ENCODE measurements around the gene TCEANC2.
"Not testable (repeated sequence)": the region's sequence is repeated elsewhere in the genome, so short reads cannot be mapped to it uniquely, and the experiment has no call there.

The TCEANC2 gene

GRCh38 chr1:54086754-54087153 lies 33.3 kb downstream of the TCEANC2 start:
- no peak for DNase-seq (ENCODE audit: low read depth, low spot score)

GRCh38 chr1:54088385-54088784 lies 35.0 kb downstream of the TCEANC2 start:
- DNase-seq (ENCODE audit: low read depth, low spot score), result no peak

- DNase-seq (ENCODE audit: low read depth, low spot score), result no peak
These were observed 38.3 kb downstream of the TCEANC2 start for GRCh38 chr1:54091666-54092065.

GRCh38 chr1:54094001-54094729 lies 40.8 kb downstream of the TCEANC2 start:
- DNase-seq (ENCODE audit: low read depth, low spot score), result no peak

GRCh38 chr1:54094730-54095105 lies 41.3 kb downstream of the TCEANC2 start:
- not testable (repeated sequence) for DNase-seq (ENCODE audit: low read depth, low spot score)

- DNase-seq (ENCODE audit: low read depth, low spot score), result no peak
These were observed 42.3 kb downstream of the TCEANC2 start for GRCh38 chr1:54095546-54096226.

GRCh38 chr1:54096227-54096876 lies 42.9 kb downstream of the TCEANC2 start:
- DNase-seq (ENCODE audit: low read depth, low spot score), result no peak

- no peak for DNase-seq (ENCODE audit: low read depth, low spot score)
These were observed 43.5 kb downstream of the TCEANC2 start for GRCh38 chr1:54096877-54097240.

- DNase-seq (ENCODE audit: low read depth, low spot score), result no peak
These were observed 45.7 kb downstream of the TCEANC2 start for GRCh38 chr1:54099061-54099610.

GRCh38 chr1:54100500-54100899 lies 47.1 kb downstream of the TCEANC2 start:
- no peak for DNase-seq (ENCODE audit: low read depth, low spot score)

GRCh38 chr1:54103414-54103813 lies 50.0 kb downstream of the TCEANC2 start:
- DNase-seq (ENCODE audit: low read depth, low spot score), result no peak

- not testable (repeated sequence) for DNase-seq (ENCODE audit: low read depth, low spot score)
These were observed 51.2 kb downstream of the TCEANC2 start for GRCh38 chr1:54104613-54105012.

GRCh38 chr1:54105080-54105479 lies 51.7 kb downstream of the TCEANC2 start:
- DNase-seq (ENCODE audit: low read depth, low spot score), result no peak

GRCh38 chr1:54105736-54106269 lies 52.4 kb downstream of the TCEANC2 start:
- DNase-seq (ENCODE audit: low read depth, low spot score), result no peak

- DNase-seq (ENCODE audit: low read depth, low spot score), result no peak
These were observed 53.7 kb downstream of the TCEANC2 start for GRCh38 chr1:54107131-54107530.

- DNase-seq (ENCODE audit: low read depth, low spot score), result no peak
These were observed 54.7 kb downstream of the TCEANC2 start for GRCh38 chr1:54108156-54108555.

GRCh38 chr1:54109129-54110090 lies 56.0 kb downstream of the TCEANC2 start:
- DNase-seq (ENCODE audit: low read depth, low spot score), result no peak

- no peak for DNase-seq (ENCODE audit: low read depth, low spot score)
These were observed 57.6 kb downstream of the TCEANC2 start for GRCh38 chr1:54110996-54111395.

- no peak for DNase-seq (ENCODE audit: low read depth, low spot score)
These were observed 58.2 kb downstream of the TCEANC2 start for GRCh38 chr1:54111624-54112023.

- DNase-seq (ENCODE audit: low read depth, low spot score), result no peak
These were observed 58.6 kb downstream of the TCEANC2 start for GRCh38 chr1:54112027-54112426.

- no peak for DNase-seq (ENCODE audit: low read depth, low spot score)
These were observed 59.4 kb downstream of the TCEANC2 start for GRCh38 chr1:54112705-54113368.
